Activated CD8-positive, alpha-beta memory T cell treated with anti-CD3 and anti-CD28 coated beads for 24 hours (primary cell): ENCODE data around the gene RPTOR.

Experiments
- DNase-seq: peaks from one replicate; pipeline ENCODE4 v3.0.0-alpha.2; 2020

RPTOR gene

DNA sequence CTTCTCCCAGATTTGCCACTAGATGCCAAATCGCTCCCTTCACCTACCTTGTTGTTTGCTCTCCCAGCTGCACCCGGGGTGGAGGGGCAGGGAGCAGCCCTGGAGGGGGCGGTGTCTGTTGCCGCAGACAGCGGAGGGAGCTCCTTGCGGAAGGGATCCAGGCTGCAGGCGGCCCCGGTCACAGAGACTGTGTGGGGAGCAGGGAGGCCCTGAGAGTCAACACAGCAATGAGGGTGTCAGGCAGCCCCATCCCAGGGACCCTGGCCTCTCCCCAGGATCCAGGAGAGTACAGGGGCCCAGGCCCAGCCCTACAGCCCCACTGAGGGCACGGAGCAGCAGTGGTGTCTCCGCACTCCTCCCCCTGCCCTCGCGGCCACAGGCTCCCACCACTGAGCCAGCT, 396.5 kb downstream of the RPTOR start:
- no peak for DNase-seq

DNA sequence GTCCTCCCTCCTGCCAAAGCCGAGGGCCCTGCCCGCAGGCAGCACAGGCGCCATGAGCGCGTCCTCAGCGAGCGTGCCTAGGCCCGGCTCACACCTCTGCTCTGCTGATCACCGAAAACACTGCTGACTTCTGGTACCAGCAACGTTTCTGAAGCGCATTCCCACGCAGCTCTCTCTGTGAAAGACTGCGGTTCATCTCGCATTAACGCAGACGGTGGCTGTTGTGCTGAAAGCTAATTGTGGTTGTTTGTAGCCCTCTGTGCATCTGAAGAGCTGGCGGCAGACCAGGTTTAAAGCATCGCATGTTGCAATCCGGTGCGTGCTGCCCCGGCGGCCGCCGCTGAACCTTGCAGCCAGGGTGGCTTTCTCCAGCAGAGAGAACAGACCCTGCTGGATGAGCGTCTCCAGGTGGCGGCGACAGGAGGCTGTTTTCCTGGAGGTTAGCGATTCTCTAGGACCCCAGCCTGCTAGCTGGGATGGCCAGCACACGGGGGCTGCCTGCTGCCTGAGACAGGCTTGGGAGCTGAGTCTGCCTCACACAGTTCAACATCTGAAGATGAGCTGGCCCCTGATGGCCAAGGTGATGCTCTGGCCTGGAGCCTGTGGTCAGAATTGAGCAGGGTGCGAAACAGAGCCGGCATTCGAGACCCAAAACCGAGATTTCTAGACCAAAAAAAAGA, 397.2 kb downstream of the RPTOR start:
- DNase-seq, result no peak

DNA sequence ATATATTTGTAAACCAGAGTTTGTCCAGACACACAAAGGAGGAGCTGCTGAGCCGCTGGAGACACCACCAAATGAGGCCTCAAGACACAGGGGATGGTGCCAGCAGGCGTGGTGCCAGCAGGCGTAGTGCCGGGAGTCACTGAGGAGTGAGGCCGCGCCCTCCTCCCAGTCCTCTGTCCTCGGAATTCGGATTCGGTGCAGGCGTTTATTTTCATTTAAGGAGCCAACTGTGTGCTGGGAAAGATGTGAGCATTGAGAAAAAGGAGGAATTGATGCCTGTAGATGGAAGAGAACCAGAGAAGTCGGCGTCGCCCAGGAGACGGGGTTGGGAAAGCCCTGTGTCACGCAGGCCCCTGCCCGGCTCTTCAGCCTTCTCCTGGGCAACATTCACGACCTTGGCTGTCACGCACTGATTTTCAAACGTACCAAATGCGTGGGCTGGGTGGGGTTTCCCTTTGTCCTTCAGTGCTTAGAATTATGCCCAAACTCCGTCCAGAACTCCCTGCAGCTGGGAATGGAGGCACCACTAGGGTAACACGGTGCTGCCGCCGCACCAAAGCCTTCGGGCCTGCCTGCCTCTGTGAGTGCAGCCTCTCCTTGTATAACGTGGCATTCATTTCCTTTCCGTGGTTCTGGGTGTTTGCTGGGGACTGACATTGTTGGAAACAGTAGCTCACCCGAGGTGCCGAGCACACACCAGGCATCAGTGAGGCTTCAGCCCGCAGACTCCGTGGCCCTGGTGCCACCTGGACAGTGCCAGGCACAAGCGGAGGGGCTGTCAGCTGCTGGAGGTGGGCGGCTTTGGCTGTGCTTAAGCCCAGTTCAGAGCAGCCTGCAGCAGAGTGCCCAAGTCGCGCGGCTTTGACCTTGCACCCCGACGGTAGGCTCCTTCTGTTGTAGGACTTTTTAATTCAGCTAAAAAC, 398.0 kb downstream of the RPTOR start:
- no peak for DNase-seq

DNA sequence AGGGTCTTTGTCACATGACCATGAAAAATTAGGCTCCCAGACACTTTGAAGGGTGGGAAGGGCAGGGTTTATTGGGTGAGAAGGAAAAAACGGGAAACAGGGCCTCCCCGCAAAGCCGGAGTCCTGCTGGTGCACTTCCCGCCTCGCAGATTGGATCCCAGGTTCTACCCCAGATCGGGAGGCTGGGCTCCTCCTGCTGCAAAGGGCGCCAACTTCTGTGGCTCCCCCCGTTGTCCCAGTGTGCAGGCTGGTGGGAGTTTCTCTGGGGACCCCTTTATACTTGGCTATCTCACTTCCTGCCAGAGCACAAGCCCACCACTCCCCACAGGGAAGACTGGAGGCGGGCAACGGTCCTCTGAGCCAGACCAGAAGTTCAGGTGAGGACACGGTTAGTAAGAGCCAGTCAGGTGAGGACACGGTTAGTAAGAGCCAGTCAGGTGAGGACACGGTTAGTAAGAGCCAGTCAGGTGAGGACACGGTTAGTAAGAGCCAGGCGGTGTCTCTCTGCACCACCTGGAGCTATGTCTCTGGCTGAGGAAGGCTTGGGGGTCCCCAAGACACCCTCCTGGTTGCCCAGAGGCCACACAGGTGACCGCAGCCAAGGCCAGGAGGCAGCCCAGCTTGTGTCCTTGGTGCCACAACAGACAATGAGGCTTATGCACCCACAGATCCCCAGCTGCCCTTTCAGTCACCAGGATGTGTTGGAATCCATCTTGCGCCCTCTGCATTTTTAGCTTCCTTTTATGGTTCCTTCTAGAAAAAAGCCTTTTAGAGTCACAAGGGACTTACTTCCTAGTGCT, 398.9 kb downstream of the RPTOR start:
- no peak for DNase-seq

DNA sequence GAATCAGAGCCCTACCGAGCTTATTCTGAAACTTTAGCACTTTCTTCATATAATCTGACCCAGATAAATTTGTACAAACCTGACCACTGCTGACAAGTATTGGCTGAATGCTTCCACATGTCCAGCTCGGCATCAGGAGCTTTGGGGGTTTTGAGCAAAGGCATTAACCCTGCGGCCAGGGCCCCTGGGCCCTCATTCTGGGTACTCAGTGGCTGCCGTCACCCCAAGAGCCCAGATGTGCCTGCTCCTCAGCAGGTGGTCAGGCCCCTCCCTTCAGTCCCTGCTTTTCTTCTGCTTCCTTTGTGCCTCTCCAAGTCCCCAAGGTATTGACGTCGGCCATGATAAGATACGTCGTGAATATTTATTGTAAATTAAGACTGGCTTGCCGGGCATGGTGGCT, 399.7 kb downstream of the RPTOR start:
- DNase-seq, result no peak

DNA sequence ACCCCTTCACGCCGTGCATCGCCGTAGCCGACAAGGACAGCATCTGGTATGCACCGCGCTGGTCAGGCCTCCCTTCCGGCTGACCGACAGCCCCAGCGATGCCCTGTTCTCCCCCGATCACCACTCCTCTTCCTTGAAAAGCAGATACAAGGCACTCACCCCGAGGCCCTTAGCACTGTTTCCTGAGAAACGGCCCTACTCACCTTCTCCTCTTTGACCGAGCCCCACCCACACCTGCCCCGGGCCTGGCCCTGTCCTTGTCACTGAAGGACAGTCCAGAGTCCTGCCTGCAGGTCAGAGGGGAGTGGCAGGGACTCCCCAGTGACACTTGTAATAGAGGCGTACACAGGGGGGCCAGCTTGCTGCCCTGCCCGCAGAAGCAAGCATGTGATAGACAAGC, 401.1 kb downstream of the RPTOR start:
- DNase-seq, result no peak

DNA sequence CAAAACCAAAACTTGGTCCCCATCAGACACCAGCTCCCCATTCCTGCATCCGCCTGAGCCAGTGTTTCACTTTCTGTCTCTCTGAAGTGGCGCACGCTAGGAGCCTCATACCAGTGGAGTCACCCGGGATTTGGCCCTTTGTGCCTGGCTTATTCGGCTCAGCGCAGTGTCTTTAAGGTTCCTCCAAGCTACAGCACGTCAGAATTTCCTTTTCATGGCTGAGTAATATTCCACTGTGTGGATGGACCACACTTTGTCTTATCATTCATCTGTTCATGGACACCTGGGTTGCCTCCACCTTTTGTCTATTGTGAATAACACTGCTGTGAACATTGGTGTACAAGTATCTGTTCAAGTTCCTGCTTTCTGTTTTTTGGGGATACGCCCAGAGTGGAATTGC, 401.8 kb downstream of the RPTOR start:
- no peak for DNase-seq

DNA sequence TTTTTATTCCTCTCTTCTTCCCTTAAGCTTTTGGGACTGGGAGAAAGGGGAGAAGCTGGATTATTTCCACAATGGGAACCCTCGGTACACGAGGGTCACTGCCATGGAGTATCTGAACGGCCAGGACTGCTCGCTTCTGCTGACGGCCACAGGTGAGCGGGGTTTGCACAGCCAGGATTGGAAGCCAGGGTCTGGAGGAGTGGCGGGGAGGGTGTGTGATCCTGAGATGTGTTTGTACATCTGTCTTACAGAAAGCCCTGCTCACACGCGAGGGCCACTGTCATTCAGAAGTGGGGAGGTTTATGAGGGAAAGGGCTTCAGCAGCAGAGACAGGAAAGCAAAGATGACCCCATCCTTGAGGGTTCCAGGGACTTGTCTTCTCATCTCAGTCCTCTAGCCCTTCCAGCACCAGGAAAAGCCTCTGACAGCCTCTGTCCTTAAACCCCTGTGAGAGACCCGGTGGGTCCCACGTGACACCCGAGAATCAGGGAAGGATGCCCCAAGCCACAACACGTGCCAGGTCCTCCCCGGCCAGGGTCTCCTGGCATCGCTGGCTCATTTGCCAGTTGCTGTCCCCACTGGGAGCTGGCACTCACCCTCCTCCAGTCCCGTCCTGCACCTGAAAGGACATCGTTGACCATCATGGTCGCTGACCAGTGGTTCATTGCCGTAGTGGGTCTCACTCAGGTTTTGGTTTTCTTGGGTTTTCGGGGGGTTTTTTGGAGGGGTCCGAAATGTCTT, 402.7 kb downstream of the RPTOR start:
- no peak for DNase-seq

DNA sequence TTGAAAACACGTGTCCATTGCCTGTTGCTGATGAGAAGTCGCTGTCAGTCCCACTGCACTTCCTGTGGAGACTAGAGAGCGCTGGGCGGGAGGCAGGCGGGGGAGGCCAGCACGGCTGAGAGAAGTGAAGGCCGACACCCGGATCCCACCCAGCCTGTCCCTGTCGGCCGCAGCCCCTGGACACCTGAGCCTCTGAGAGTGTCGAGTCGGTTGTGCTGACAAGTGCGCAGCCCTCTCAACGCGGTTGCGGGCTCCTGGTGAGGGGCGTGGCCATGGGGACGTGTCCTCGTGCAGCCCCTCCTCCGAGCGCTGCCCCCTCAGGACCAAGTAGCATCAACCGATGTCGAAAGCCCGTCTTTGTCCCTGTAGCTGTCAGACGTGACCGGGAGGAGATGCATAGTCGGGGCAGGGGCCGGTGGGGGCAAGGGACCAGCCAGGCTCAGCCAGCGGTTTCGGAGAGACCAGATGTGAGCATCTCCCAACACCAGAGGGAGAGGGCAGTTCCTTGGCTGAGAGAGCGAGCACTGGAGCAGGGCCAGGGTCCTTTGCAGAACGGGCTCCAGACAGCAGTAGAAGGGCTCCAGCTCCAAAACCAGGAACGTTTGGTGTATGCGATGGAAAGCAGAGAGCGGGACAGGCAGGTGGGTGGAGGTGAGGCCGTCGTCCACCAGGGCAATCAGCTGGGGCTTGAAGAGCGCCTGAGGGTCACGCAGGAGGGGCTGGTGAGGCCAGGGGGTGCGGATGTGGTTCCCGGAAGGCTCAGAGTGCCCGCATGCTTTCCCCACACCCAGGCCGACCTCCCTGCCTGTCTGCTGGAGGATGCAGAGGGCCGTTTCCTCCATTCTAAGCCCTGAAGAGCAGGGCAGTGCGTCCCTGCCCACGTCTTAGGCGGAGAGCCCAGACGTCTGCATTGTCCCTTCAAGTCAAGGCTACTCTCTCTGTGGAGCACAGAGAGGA, 403.7 kb downstream of the RPTOR start:
- no peak for DNase-seq

DNA sequence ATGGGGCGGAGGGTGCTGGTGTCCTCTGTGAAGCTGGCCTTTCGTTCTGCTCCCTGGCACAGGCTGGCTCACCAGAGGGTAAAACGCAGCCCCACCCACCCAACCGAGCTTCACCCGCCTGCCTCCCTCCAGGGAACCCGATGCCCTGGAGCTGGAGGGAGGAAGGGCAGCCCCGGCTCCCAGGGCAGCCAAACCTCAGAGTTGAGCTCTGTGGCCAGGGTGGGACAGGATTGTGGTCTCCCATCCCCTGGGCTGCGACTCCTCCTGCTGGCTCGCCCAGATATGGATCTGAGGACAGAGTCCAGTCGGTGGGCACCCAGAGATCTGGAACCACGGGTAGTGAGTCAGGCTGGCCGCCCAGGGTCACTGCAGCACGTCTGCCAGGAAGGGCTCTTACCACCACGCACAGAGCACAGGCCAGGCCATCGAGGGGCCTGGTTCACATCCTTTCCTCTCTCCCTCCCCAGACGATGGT, 404.4 kb downstream of the RPTOR start:
- no peak for DNase-seq

DNA sequence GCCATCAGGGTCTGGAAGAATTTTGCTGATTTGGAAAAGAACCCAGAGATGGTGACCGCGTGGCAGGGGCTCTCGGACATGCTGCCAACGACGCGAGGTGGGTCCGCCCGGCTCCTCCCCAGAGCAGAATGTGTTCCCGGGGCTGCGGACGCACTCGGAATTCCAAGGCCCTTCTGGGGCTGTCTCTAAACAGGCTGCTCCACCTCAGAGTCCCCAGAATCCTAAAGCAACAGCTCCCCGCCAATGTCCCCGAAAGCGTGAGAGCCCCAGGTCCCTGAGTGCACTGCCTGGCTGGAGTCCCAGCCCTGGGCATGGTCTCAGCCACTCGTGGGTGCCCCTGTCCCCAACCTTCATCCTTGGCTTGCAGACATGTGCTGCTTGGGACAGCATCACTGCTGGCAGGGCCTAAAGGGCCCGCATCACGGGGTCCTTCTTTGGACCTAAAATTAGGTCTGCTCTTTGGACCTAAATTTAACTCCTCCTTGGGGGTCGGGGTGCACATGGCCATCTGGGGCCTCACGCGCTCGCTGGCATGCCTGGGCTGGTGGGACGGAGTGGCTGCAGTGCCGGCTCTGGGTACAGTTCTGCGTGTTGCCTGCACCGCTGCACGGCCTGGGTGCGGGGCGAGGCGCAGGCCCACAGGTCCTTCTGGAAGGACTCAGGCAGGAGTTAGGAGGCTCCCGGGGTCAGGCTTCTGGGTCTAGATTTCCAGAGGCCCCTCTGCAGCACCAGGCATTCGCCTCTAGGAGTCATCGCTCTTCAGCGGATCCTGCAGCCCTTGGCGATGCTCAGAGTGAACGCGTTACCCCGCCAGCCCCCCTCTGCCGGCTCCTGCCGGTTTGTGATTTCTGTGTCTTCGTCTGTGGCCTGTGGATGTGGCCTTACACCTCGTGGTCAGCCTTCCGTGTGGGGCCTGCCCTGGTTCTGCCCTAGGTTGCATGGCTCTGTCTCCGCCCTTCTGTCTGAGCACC, 405.1 kb downstream of the RPTOR start:
- no peak for DNase-seq

DNA sequence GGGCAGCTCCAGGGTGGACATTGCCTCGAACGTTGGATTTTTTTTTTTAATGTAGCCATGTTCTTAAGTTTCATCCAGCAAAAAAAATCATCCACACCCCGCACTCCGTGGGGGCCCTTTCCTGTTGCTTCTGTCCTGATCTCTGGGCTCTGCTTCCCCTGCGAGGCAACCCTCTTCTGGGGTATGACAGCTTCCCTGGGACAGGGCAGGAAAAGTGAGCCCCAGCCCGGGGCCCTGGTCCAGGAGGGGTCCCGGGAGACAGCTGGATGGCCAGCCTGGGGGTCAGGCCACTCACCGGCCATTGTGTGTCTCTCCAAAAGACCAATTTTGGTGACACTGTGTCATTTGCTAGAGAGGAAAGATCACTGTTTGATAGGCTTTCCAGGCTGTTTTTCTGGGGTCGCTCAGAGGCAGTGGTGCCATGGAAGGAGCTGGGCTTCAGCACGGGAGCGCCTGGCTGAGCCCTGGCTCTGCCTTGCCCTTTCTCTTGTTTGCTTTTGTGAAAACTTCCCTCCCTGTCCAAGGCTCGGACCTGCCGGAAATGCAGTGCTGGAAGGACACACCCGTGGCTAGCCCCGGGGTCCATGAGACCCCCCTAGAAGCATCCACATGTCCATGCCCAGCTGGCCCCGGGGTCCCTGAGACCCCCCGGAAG, 406.0 kb downstream of the RPTOR start:
- DNase-seq, result no peak

DNA sequence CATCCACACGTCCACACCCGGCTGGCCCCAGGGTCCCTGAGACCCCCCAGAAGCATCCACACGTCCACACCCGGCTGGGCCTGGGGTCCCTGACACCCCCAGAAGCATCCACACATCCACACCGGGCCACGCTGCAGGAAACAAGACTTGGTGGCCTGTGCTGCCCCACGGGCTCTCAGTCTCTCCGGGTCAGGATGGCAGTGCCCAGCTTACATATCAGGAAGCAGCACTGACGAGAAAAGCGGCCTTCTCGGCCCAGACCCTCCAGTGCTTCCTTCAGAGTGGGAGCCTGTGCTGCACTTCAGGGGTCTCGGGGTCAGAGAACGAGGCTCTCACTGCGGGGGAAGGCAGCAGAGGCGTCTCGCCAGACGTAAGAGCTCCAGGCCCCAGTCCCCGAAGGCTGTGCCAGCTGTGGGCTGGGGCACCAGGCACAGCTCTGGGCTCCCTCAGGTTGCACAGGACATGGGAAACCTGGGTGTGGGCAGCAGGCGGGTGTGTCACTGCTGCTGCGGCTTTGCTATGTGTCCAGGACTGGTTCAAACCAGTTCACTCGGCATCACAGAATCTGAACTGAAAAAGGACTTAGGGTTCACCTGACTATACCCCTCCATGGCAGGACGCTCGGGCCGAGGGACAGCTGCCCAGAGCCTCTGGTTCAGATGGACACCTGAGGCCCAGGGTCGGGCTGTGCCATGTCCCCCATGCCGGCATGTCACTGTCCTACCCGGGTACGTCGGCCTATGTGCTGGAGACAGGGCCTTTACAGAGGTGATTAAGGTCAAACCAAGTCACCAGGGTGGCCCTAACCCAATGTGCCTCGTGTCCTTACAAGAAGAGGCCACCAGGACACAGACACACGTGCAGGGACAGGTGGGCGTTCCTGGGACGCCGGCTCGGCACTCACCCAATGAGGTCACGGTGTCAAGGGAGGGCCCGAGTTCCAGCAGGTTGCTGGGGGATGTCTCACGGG, 406.8 kb downstream of the RPTOR start:
- no peak for DNase-seq

DNA sequence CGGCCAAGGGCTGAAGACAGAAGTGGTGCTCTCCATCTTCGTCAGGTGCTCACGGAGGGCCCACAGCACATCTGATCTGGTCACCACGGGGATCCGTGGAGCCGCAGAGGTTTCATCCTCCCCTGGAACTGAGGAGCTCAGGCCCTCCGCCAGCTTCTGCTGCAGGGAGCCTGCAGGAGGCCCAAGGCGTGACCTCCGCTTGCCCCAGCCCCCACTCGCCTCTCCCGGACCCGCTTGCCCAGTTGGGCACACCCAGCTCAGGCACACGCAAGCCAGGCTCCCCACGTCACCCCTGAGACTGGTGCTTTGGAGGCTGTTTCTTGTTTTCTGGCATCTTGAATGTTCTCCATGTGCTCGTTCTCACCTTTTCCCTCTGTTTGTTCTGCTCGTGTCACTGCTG, 407.7 kb downstream of the RPTOR start:
- DNase-seq, result no peak

DNA sequence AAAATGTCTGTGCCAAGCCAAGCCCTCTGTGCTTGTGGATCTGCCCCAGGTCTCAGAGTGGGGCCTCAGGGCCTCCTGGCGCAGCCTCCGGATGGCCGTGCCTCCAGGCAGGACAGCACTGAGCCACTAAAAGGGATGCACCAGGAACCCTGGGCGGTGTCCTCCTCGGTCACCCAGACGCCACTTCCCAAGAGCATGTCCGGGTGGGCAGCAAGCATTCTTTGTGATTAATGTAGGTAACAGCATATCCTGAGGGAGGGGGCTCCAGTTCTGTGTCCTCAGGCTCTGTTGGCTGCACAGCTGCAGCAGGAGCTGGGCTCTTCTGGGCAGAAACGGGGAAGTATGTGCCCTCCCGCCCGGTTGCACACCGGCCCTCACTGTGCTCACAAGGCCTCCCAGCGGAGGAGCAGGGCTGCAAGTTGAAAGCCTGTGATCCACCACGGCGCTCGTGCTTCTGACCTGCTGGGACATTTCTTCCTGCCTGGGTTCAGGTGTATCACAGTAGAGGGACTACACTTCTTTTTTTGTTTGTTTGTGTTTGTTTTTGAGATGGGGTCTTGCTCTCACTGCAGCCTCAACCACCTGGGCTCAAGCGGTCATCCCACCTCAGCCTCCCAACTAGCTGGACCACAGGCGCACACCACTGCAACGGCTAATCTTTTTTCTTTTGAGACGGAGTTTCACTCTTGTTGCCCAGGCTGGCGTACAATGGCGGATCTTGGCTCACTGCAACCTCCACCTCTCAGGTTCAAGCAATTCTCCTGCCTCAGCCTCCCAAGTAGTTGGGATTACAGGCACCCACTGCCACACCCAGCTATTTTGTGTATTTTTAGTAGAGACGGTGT, 409.1 kb downstream of the RPTOR start:
- DNase-seq, result no peak

DNA sequence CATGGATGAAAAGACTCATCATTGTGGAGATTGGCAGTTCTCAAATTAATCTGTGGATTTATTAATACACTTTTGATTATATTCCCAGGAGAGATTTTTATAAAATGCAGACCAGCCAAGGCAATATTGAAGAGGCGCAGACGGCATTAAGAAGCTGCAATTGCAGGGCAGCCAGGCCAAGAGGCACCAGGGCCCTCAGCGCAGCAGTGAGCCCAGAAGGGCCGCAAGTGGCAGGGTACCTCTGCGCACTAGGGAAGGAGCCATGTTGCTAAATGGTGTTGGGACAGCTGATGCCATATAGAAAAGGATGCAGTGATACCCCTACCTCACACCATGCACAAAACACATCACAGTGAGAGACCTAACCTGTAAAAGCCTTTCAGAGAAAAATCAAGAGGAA, 410.4 kb downstream of the RPTOR start:
- DNase-seq, result no peak

DNA sequence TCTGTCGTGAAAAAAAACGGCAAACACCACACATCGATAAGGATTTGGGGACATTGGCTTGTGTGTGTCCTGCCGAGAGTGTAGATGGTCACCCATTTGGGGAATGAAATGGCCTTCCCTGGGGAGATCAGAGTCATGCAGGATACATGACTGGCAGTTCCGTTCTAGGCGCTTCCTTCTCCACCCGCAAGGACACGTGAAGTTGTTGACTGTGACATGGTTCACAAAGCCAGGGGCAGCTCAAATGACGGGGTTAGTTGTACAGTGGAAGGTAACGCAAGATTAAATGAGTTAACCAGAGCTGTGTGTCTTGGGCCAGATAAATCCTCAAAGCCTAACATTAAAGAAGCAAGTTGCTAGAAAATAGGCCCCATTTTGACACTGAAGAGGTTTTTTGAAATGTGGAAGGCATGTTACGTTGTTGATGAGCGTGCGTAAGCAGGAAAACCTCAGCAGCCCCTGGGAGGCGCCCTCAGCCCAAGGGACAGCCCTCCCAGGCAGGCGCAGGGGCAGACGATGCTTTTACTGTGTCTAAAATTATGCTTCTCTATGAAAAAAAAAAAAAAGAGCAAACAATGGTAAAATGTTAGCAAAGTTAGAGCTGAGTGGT, 411.1 kb downstream of the RPTOR start:
- no peak for DNase-seq
